Coronary artery (tissue), 2 donors: Measurements from ENCODE around the gene ST8SIA1.

Experiments
- DNase-seq: peaks from one replicate; pipeline ENCODE4 v3.0.0-alpha.2; 2017; ENCODE audit warnings: low spot score
- H3K27ac ChIP-seq, 2 donors: fragments of 200-600 bp; sonication (generic); one replicate each; pipeline ENCODE4 v1.5.1; 2016 to 2019
- H3K4me3 ChIP-seq: fragments of 200-600 bp; sonication (generic); 2 replicates; pipeline ENCODE4 v1.5.1; 2016; ENCODE audit warnings: mild to moderate bottlenecking, moderate library complexity
- CTCF ChIP-seq: fragments of 200-600 bp; sonication (generic); IDR thresholded peaks from one replicate; pipeline ENCODE4 v1.5.1; 2019; ENCODE audit warnings: antibody characterized with exemption

ST8SIA1 gene

GRCh38 chr12:22211128-22211527, 123.4 kb downstream of the ST8SIA1 start:
- no peak for DNase-seq
- Histone ChIP-seq H3K27ac (no peak overlapping the region), H3K4me3 (no peak overlapping the region)
- no peak for TF ChIP-seq CTCF

GRCh38 chr12:22209422-22209821, 125.1 kb downstream of the ST8SIA1 start:
- DNase-seq = no peak
- no peak for TF ChIP-seq CTCF
- Histone ChIP-seq H3K4me3 (no peak overlapping the region), H3K27ac (no peak overlapping the region)

GRCh38 chr12:22206111-22206728, 128.3 kb downstream of the ST8SIA1 start:
- H3K4me3 ChIP-seq = no peak overlapping the region
- no peak overlapping the region for H3K27ac ChIP-seq
- no peak for TF ChIP-seq CTCF
- no peak for DNase-seq

- no peak for TF ChIP-seq CTCF
- no peak overlapping the region for H3K4me3 ChIP-seq
- H3K27ac ChIP-seq = no peak overlapping the region
- no peak for DNase-seq
Observed at GRCh38 chr12:22204391-22204790, 130.1 kb downstream of the ST8SIA1 start.

- Histone ChIP-seq H3K27ac (no peak overlapping the region), H3K4me3 (no peak overlapping the region)
- DNase-seq = no peak
- TF ChIP-seq CTCF = no peak
Observed at GRCh38 chr12:22202847-22203246, 131.7 kb downstream of the ST8SIA1 start.

- no peak for DNase-seq
- no peak overlapping the region for H3K4me3 ChIP-seq
- no peak for TF ChIP-seq CTCF
- no peak overlapping the region for H3K27ac ChIP-seq
Observed at GRCh38 chr12:22201101-22201500, 133.4 kb downstream of the ST8SIA1 start.

GRCh38 chr12:22196236-22196635, 138.3 kb downstream of the ST8SIA1 start:
- Histone ChIP-seq H3K27ac (no peak overlapping the region), H3K4me3 (no peak overlapping the region)
- no peak for DNase-seq
- no peak for TF ChIP-seq CTCF
